GM21360 (cell line): ENCODE results near the gene PRAMEF17.
"Not testable (repeated sequence)": the region's sequence is repeated elsewhere in the genome, so short reads cannot be mapped to it uniquely, and the experiment has no call there.

Experiments
- ATAC-seq: cut with Tn5 transposase; IDR thresholded peaks from one replicate; pipeline ENCODE4 v1.9.1; 2021; ENCODE audit warnings: mild to moderate bottlenecking, moderate library complexity; ENCODE audit not compliant: unreplicated experiment

Gene PRAMEF17

GRCh38 chr1:13439104-13439783 is 49.8 kb downstream of the PRAMEF17 start:
- not testable (repeated sequence) for ATAC-seq
